ENCODE results near the gene GADL1. TPM values are rescaled to one million over a fixed set of nuclear protein-coding genes. Genes with fewer than 3 reads are reported as not detected.
A peak's percentile ranks its signal among the peaks of the same experiment; 100 is the strongest.

Gene GADL1
- polyA plus RNA-seq, 3 donors = not detected

DNA sequence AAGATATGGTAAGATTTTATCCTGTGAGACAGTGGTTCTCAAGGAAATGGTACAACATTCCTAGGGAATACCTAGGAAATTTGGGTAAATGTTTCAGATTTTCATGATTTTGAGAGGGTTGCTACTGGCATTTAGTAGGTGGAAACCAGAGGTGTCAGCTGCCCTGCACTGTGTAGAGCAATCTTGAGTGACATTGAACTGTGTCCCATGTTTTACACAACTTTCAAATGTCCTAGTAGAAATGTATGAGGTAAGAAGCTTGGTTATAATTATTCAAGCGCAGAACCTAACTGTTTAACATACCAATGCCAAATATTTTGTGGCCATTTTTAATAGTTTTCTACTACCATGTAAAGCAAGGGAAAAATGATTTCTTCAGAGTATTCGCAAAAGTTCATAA, 120.4 kb downstream of the GADL1 start:
- peaks cover 0 to 2% (median 0%) of the 10 kb centered on the region in 7 donors for H3K9me3 Mint-ChIP-seq
- no peaks in the 10 kb centered on the region for H3K36me3 Mint-ChIP-seq
- no peak overlapping the region for H3K27ac Mint-ChIP-seq
- intact Hi-C loops (cut with micrococcal nuclease) = no loop called here
- no CpG with 5 or more reads among the region's 2 CpGs for WGBS (ENCODE audit: insufficient coverage)
- TF ChIP-seq, protein P1, sequence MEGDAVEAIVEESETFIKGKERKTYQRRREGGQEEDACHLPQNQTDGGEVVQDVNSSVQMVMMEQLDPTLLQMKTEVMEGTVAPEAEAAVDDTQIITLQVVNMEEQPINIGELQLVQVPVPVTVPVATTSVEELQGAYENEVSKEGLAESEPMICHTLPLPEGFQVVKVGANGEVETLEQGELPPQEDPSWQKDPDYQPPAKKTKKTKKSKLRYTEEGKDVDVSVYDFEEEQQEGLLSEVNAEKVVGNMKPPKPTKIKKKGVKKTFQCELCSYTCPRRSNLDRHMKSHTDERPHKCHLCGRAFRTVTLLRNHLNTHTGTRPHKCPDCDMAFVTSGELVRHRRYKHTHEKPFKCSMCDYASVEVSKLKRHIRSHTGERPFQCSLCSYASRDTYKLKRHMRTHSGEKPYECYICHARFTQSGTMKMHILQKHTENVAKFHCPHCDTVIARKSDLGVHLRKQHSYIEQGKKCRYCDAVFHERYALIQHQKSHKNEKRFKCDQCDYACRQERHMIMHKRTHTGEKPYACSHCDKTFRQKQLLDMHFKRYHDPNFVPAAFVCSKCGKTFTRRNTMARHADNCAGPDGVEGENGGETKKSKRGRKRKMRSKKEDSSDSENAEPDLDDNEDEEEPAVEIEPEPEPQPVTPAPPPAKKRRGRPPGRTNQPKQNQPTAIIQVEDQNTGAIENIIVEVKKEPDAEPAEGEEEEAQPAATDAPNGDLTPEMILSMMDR (IDR thresholded peaks at IDR 0.05) = no peak
- no peak overlapping the region for H3K4me2 ChIP-seq (replicated peaks; ENCODE audit: extremely low read depth, low read length, poor library complexity, severe bottlenecking)
- no peaks in the 10 kb centered on the region for H3K36me3 ChIP-seq (replicated peaks in 1 of 2; ENCODE audit: control insufficient read depth in 1 of 2, insufficient read depth in 2 of 2, low read length in 2 of 2)
- no peaks in the 10 kb centered on the region for H3K79me2 ChIP-seq (ENCODE audit: insufficient read depth, low read length)
- no peak overlapping the region for H2AFZ ChIP-seq (ENCODE audit: insufficient read depth, low read depth, low read length, poor library complexity, severe bottlenecking)
- no peaks in the 10 kb centered on the region for H3K9me3 ChIP-seq (replicated peaks in 1 of 2; ENCODE audit: control insufficient read depth in 1 of 2, insufficient read depth in 1 of 2, low read length in 2 of 2)
- H3K4me1 Mint-ChIP-seq = peaks cover 25% of the 10 kb centered on the region
- no peak overlapping the region for H3K9ac ChIP-seq (ENCODE audit: insufficient read depth, low read length, poor library complexity, severe bottlenecking)
- H3K4me3 Mint-ChIP-seq = no peak overlapping the region
- DNase-seq = no peak
- peaks cover 0 to 1% (median 0%) of the 10 kb centered on the region in 3 donors for H3K27me3 Mint-ChIP-seq (ENCODE audit: low read depth in 3 of 3)
- H3K27me3 ChIP-seq (ENCODE audit: control insufficient read depth in 2 of 2, insufficient read depth in 2 of 2, low read length in 2 of 2) = no peaks in the 10 kb centered on the region
- no peak overlapping the region for H3K4me3 ChIP-seq (replicated peaks in 1 of 3; ENCODE audit: low read depth in 2 of 3, low read length in 3 of 3)
- H3K4me1 ChIP-seq (ENCODE audit: control insufficient read depth in 1 of 2, insufficient read depth in 2 of 2, low read length in 2 of 2) = peaks cover 14 to 26% of the 10 kb centered on the region in 2 donors
- H4K20me1 ChIP-seq (ENCODE audit: insufficient read depth, low read length) = no peaks in the 10 kb centered on the region
- H3K27ac ChIP-seq (ENCODE audit: low read depth in 1 of 2, low read length in 2 of 2) = no peak overlapping the region

DNA sequence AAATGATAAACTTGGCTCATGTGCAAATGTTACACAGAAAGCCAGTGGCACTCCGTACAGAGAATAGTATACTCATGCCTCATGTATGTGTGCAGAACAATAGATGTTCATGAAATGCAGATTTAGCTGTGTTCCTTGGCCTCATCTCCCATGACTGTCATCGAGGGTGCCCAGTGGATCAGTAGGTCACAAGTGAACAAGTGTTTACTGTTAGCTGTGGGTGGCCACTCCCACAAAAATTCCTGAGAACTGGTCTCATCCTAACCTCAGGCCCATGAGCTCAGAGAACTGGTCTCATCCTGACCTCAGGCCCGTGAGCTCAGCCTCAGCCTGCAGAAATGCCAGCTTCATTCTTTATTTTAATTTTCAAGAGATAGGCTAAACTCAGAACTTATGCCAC, 124.1 kb downstream of the GADL1 start:
- intact Hi-C loops (cut with micrococcal nuclease) = no loop called here
- peak overlapping the region; percentile 1 for H2AFZ ChIP-seq (ENCODE audit: insufficient read depth, low read depth, low read length, poor library complexity, severe bottlenecking)
- H3K36me3 Mint-ChIP-seq = no peaks in the 10 kb centered on the region

More for the DNA sequence above, 124.1 kb downstream of the GADL1 start:
- TF ChIP-seq, protein P1 (IDR thresholded peaks at IDR 0.05) = no peak
- Histone ChIP-seq H3K4me2 (replicated peaks; ENCODE audit: extremely low read depth, low read length, poor library complexity, severe bottlenecking) (no peak overlapping the region), H3K9me3 (replicated peaks in 1 of 2; ENCODE audit: control insufficient read depth in 1 of 2, insufficient read depth in 1 of 2, low read length in 2 of 2) (no peaks in the 10 kb centered on the region), H3K36me3 (replicated peaks in 1 of 2; ENCODE audit: control insufficient read depth in 1 of 2, insufficient read depth in 2 of 2, low read length in 2 of 2) (no peaks in the 10 kb centered on the region), H3K4me1 (ENCODE audit: control insufficient read depth in 1 of 2, insufficient read depth in 2 of 2, low read length in 2 of 2) (peaks cover 5 to 10% of the 10 kb centered on the region in 2 donors), H3K27me3 (ENCODE audit: control insufficient read depth in 2 of 2, insufficient read depth in 2 of 2, low read length in 2 of 2) (no peaks in the 10 kb centered on the region), H4K20me1 (ENCODE audit: insufficient read depth, low read length) (no peaks in the 10 kb centered on the region), H3K79me2 (ENCODE audit: insufficient read depth, low read length) (no peaks in the 10 kb centered on the region), H3K4me3 (replicated peaks in 1 of 3; ENCODE audit: low read depth in 2 of 3, low read length in 3 of 3) (no peak overlapping the region), H3K9ac (ENCODE audit: insufficient read depth, low read length, poor library complexity, severe bottlenecking) (no peak overlapping the region), H3K27ac (ENCODE audit: low read depth in 1 of 2, low read length in 2 of 2) (no peak overlapping the region)
- Mint-ChIP-seq H3K9me3 (peaks cover 0 to 2% (median 0%) of the 10 kb centered on the region in 7 donors), H3K4me3 (no peak overlapping the region), H3K27me3 (ENCODE audit: low read depth in 3 of 3) (peaks cover 0 to 1% (median 0%) of the 10 kb centered on the region in 3 donors), H3K4me1 (peaks cover 13% of the 10 kb centered on the region), H3K27ac (no peak overlapping the region)
- 100% methylated on average over 1 of the region's 3 CpGs for WGBS (ENCODE audit: insufficient coverage)
- no peak for DNase-seq

Data from CD14-positive monocyte (primary cell).